Measurements from ENCODE around the gene TMEM272. TPM values are rescaled to one million over a fixed set of nuclear protein-coding genes. Genes with fewer than 3 reads are reported as not detected.

The TMEM272 gene
- total and polyA plus RNA-seq, 9 donors = 0.08 to 0.50 (median 0.15) TPM

GRCh38 chr13:51856027-51856736 lies 11.2 kb upstream of the TMEM272 start:
- H3K4me3 ChIP-seq (ENCODE audit: low read length) = no peak overlapping the region
- no peaks in the 10 kb centered on the region for H3K36me3 ChIP-seq (ENCODE audit: control insufficient read depth, insufficient read depth, low read length)
- H3K9me3 ChIP-seq (replicated peaks; ENCODE audit: control insufficient read depth, low read depth, low read length) = no peaks in the 10 kb centered on the region
- no CpG with 5 or more reads among the region's 1 CpG for WGBS (ENCODE audit: insufficient coverage)
- H3K27ac ChIP-seq (ENCODE audit: low read length) = no peak overlapping the region
- H3K27me3 ChIP-seq (ENCODE audit: control insufficient read depth, insufficient read depth, low read length) = no peaks in the 10 kb centered on the region
- H3K4me1 ChIP-seq (ENCODE audit: control insufficient read depth, insufficient read depth, low read length) = no peaks in the 10 kb centered on the region
- no peak for DNase-seq

DNA sequence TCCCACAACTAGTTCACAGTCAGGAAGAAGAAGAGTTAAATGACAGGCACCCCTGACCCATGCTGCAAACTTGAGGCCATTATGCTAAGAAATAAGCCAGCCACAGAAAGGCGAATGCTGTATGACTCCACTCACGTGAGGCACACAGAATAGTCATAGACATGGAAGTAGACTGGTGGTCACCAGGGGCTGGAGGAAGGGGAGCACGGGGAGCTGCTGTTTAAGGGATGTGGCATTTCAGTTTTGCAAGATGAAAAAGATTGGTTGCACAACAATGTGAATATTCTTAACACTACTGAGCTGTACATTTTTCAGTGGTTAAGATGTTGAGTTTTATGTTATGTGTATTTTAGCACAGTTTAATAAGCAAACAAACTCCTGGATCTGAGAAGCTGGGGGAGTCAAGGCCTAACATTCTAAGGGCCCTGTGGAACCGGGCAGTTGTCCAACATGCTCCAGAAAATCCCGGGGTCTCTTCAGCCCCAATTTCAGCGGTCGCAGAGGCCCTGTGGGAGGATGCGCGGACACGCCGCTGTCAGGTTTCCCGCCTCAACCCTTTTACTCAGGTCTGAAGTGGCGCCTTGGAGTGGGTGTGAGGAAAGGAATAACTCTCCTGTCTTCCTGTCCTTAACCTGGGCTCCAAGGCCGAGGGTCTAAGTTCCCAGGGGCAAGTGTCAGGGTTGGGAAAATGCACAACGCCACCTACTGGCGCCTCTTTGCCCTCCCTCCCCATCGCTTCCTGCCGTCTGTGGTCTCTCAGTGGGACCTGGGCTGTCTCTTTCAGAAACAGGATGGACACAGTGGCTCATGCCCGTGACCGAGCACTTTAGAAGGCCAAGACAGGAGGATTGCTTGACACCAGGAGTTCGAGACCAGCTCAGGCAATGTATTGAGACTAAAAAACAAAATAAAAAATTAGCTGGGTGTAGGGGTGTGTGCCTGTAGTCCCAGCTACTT lies 4.4 kb upstream of the TMEM272 start:
- H3K9me3 ChIP-seq (replicated peaks; ENCODE audit: control insufficient read depth, low read depth, low read length) = no peaks in the 10 kb centered on the region
- H3K27ac ChIP-seq (ENCODE audit: low read length) = no peak overlapping the region
- DNase-seq = no peak
- peaks cover 3% of the 10 kb centered on the region for H3K4me1 ChIP-seq (ENCODE audit: control insufficient read depth, insufficient read depth, low read length)
- peaks cover 4% of the 10 kb centered on the region for H3K27me3 ChIP-seq (ENCODE audit: control insufficient read depth, insufficient read depth, low read length)
- H3K36me3 ChIP-seq (ENCODE audit: control insufficient read depth, insufficient read depth, low read length) = no peaks in the 10 kb centered on the region
- WGBS (ENCODE audit: insufficient coverage) = 37% methylated on average over 11 of the region's 21 CpGs
- no peak overlapping the region for H3K4me3 ChIP-seq (ENCODE audit: low read length)

GRCh38 chr13:51848674-51849073 lies 3.7 kb upstream of the TMEM272 start:
- WGBS (ENCODE audit: insufficient coverage) = 89% methylated on average over 1 of the region's 4 CpGs
- no peak overlapping the region for H3K4me3 ChIP-seq (ENCODE audit: low read length)
- no peaks in the 10 kb centered on the region for H3K9me3 ChIP-seq (replicated peaks; ENCODE audit: control insufficient read depth, low read depth, low read length)
- peaks cover 4% of the 10 kb centered on the region for H3K27me3 ChIP-seq (ENCODE audit: control insufficient read depth, insufficient read depth, low read length)
- no peaks in the 10 kb centered on the region for H3K36me3 ChIP-seq (ENCODE audit: control insufficient read depth, insufficient read depth, low read length)
- no peak for DNase-seq
- peaks cover 3% of the 10 kb centered on the region for H3K4me1 ChIP-seq (ENCODE audit: control insufficient read depth, insufficient read depth, low read length)
- no peak overlapping the region for H3K27ac ChIP-seq (ENCODE audit: low read length)

DNA sequence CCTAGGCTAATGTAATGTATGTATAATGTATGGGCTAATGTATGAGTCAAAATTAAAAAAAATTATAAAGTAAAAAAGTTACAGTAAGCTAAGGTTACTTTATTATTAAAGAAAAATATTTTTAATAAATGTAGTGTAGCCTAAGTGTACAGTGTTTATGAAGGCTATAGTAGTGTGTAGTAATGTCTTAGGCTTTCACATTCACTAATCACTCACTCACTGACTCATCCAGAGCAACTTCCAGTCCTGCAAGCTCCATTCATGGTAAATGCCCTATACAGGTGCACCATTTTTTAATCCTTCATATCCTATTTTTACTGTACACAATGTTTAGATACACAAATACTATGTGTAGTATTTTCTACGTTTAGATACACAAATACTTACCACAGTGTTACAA lies 1.8 kb upstream of the TMEM272 start:
- Histone ChIP-seq H3K9me3 (replicated peaks; ENCODE audit: control insufficient read depth, low read depth, low read length) (no peaks in the 10 kb centered on the region), H3K4me3 (ENCODE audit: low read length) (no peak overlapping the region), H3K36me3 (ENCODE audit: control insufficient read depth, insufficient read depth, low read length) (no peaks in the 10 kb centered on the region), H3K4me1 (ENCODE audit: control insufficient read depth, insufficient read depth, low read length) (peaks cover 3% of the 10 kb centered on the region), H3K27me3 (ENCODE audit: control insufficient read depth, insufficient read depth, low read length) (peaks cover 4% of the 10 kb centered on the region), H3K27ac (ENCODE audit: low read length) (no peak overlapping the region)
- no peak for DNase-seq
- WGBS (ENCODE audit: insufficient coverage) = no CpG with 5 or more reads among the region's 1 CpG

GRCh38 chr13:51845574-51846318 lies 769 bp upstream of the TMEM272 start:
- DNase-seq = no peak
- H3K36me3 ChIP-seq (ENCODE audit: control insufficient read depth, insufficient read depth, low read length) = no peaks in the 10 kb centered on the region
- no peak overlapping the region for H3K27ac ChIP-seq (ENCODE audit: low read length)
- H3K4me3 ChIP-seq (ENCODE audit: low read length) = no peak overlapping the region
- H3K27me3 ChIP-seq (ENCODE audit: control insufficient read depth, insufficient read depth, low read length) = peaks cover 4% of the 10 kb centered on the region
- no peaks in the 10 kb centered on the region for H3K9me3 ChIP-seq (replicated peaks; ENCODE audit: control insufficient read depth, low read depth, low read length)
- 79% methylated on average over 3 of the region's 5 CpGs for WGBS (ENCODE audit: insufficient coverage)
- peaks cover 3% of the 10 kb centered on the region for H3K4me1 ChIP-seq (ENCODE audit: control insufficient read depth, insufficient read depth, low read length)

- H3K4me1 ChIP-seq (ENCODE audit: control insufficient read depth, insufficient read depth, low read length) = peaks cover 3% of the 10 kb centered on the region
- WGBS (ENCODE audit: insufficient coverage) = 43% methylated on average over 1 of the region's 3 CpGs
- no peak for DNase-seq
- H3K36me3 ChIP-seq (ENCODE audit: control insufficient read depth, insufficient read depth, low read length) = no peaks in the 10 kb centered on the region
- H3K27me3 ChIP-seq (ENCODE audit: control insufficient read depth, insufficient read depth, low read length) = peaks cover 4% of the 10 kb centered on the region
- no peaks in the 10 kb centered on the region for H3K9me3 ChIP-seq (replicated peaks; ENCODE audit: control insufficient read depth, low read depth, low read length)
- no peak overlapping the region for H3K27ac ChIP-seq (ENCODE audit: low read length)
- H3K4me3 ChIP-seq (ENCODE audit: low read length) = no peak overlapping the region
Measured at GRCh38 chr13:51843529-51843928, 1.4 kb downstream of the TMEM272 start.

- peaks cover 3% of the 10 kb centered on the region for H3K4me1 ChIP-seq (ENCODE audit: control insufficient read depth, insufficient read depth, low read length)
- no peaks in the 10 kb centered on the region for H3K36me3 ChIP-seq (ENCODE audit: control insufficient read depth, insufficient read depth, low read length)
- H3K27ac ChIP-seq (ENCODE audit: low read length) = no peak overlapping the region
- WGBS (ENCODE audit: insufficient coverage) = 60% methylated on average over 1 of the region's 6 CpGs
- peaks cover 4% of the 10 kb centered on the region for H3K27me3 ChIP-seq (ENCODE audit: control insufficient read depth, insufficient read depth, low read length)
- H3K9me3 ChIP-seq (replicated peaks; ENCODE audit: control insufficient read depth, low read depth, low read length) = no peaks in the 10 kb centered on the region
- H3K4me3 ChIP-seq (ENCODE audit: low read length) = no peak overlapping the region
- no peak for DNase-seq
Measured at GRCh38 chr13:51841732-51842131, 3.2 kb downstream of the TMEM272 start.

- H3K4me3 ChIP-seq (ENCODE audit: low read length) = no peak overlapping the region
- 96% methylated on average over 4 of the region's 6 CpGs for WGBS (ENCODE audit: insufficient coverage)
Measured at GRCh38 chr13:51840917-51841316, 4.1 kb downstream of the TMEM272 start.

DNA sequence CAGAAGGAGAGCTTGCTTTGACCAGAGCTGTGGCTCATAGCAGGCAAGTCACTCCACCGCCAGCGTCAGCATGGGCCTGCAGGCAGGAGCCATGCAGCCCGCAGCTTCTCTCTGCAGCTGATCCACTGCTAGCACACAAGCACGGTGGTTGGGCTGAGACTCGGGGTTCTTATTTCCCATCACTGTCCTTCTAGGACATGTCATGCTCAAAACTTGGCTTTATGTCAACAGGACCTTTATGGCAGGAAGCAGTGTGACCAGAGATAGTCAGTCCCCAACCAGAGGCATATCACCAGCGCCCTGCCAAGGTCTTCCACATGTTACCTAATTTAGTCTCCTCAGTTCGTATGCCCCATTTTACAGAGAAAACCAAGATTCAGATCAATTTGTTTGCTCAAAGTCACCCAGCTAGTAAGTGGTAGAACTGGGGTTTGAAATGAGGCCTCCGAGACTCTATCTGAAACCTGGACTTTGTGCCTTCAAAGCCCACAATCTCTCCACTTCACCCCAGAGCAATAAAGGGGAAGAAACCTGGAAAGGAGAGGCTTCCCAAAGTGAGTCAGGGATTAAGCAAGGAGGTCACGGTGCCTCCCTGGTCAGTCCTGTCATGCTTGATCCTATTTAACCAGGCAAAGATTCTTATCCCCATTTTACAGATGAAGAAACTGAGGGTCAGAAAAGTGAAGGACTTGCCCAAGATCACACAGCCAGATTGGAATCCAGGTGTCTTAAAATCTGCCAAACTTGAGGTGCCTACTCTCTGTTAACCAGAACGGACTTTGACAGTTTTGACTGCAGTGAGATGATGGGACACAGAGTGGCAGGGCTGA lies 5.1 kb downstream of the TMEM272 start:
- Histone ChIP-seq H3K27me3 (ENCODE audit: control insufficient read depth, insufficient read depth, low read length) (peaks cover 1% of the 10 kb centered on the region), H3K4me3 (ENCODE audit: low read length) (no peak overlapping the region), H3K27ac (ENCODE audit: low read length) (no peak overlapping the region), H3K9me3 (replicated peaks; ENCODE audit: control insufficient read depth, low read depth, low read length) (no peaks in the 10 kb centered on the region), H3K4me1 (ENCODE audit: control insufficient read depth, insufficient read depth, low read length) (peaks cover 1% of the 10 kb centered on the region), H3K36me3 (ENCODE audit: control insufficient read depth, insufficient read depth, low read length) (no peaks in the 10 kb centered on the region)
- WGBS (ENCODE audit: insufficient coverage) = 84% methylated on average over 6 of the region's 10 CpGs
- DNase-seq = no peak

More at GRCh38 chr13:51840917-51841316, 4.1 kb downstream of the TMEM272 start:
- Histone ChIP-seq H3K27ac (ENCODE audit: low read length) (no peak overlapping the region), H3K4me1 (ENCODE audit: control insufficient read depth, insufficient read depth, low read length) (peaks cover 3% of the 10 kb centered on the region), H3K36me3 (ENCODE audit: control insufficient read depth, insufficient read depth, low read length) (no peaks in the 10 kb centered on the region), H3K27me3 (ENCODE audit: control insufficient read depth, insufficient read depth, low read length) (peaks cover 4% of the 10 kb centered on the region), H3K9me3 (replicated peaks; ENCODE audit: control insufficient read depth, low read depth, low read length) (no peaks in the 10 kb centered on the region)
- no peak for DNase-seq
